Measurements from ENCODE around the gene SCAF4.
"Not testable (repeated sequence)": the region's sequence is repeated elsewhere in the genome, so short reads cannot be mapped to it uniquely, and the experiment has no call there.

The SCAF4 gene

GRCh38 chr21:31731857-31732596 lies at the start of gene SCAF4:
Gene SCAF4 (minus strand): TSS chr21:31732118. CDS start chr21:31731692, 426 bp downstream.
- peak; percentile 68 for DNase-seq (ENCODE audit: low read depth)

GRCh38 chr21:31780944-31781343 lies 49.0 kb upstream of the SCAF4 start:
- DNase-seq (ENCODE audit: low read depth): no peak

GRCh38 chr21:31778546-31778945 lies 46.6 kb upstream of the SCAF4 start:
- DNase-seq (ENCODE audit: low read depth): no peak

- DNase-seq (ENCODE audit: low read depth): no peak
Observed at GRCh38 chr21:31777857-31778256, 45.9 kb upstream of the SCAF4 start.

- no peak for DNase-seq (ENCODE audit: low read depth)
Observed at GRCh38 chr21:31774031-31774430, 42.1 kb upstream of the SCAF4 start.

- no peak for DNase-seq (ENCODE audit: low read depth)
Observed at GRCh38 chr21:31772674-31773555, 41.0 kb upstream of the SCAF4 start.

- no peak for DNase-seq (ENCODE audit: low read depth)
Observed at GRCh38 chr21:31771685-31772084, 39.8 kb upstream of the SCAF4 start.

GRCh38 chr21:31768710-31769109 lies 36.8 kb upstream of the SCAF4 start:
- no peak for DNase-seq (ENCODE audit: low read depth)

GRCh38 chr21:31766899-31767298 lies 35.0 kb upstream of the SCAF4 start:
- DNase-seq (ENCODE audit: low read depth): no peak

- DNase-seq (ENCODE audit: low read depth): not testable (repeated sequence)
Observed at GRCh38 chr21:31765850-31766249, 33.9 kb upstream of the SCAF4 start.

GRCh38 chr21:31760931-31761330 lies 29.0 kb upstream of the SCAF4 start:
- DNase-seq (ENCODE audit: low read depth): no peak

- no peak for DNase-seq (ENCODE audit: low read depth)
Observed at GRCh38 chr21:31756787-31757186, 24.9 kb upstream of the SCAF4 start.

GRCh38 chr21:31755027-31755426 lies 23.1 kb upstream of the SCAF4 start:
- DNase-seq (ENCODE audit: low read depth): no peak

- DNase-seq (ENCODE audit: low read depth): no peak
Observed at GRCh38 chr21:31754708-31754960, 22.7 kb upstream of the SCAF4 start.

GRCh38 chr21:31753949-31754707 lies 22.2 kb upstream of the SCAF4 start:
- DNase-seq (ENCODE audit: low read depth): no peak

- DNase-seq (ENCODE audit: low read depth): no peak
Observed at GRCh38 chr21:31752967-31753366, 21.0 kb upstream of the SCAF4 start.

- DNase-seq (ENCODE audit: low read depth): no peak
Observed at GRCh38 chr21:31752352-31752751, 20.4 kb upstream of the SCAF4 start.

GRCh38 chr21:31750843-31751242 lies 18.9 kb upstream of the SCAF4 start:
- DNase-seq (ENCODE audit: low read depth): no peak

GRCh38 chr21:31744182-31744800 lies 12.4 kb upstream of the SCAF4 start:
- no peak for DNase-seq (ENCODE audit: low read depth)

- no peak for DNase-seq (ENCODE audit: low read depth)
Observed at GRCh38 chr21:31743712-31744111, 11.8 kb upstream of the SCAF4 start.

- DNase-seq (ENCODE audit: low read depth): no peak
Observed at GRCh38 chr21:31741116-31741515, 9.2 kb upstream of the SCAF4 start.

All from T-helper 22 cell (primary cell).